GM21717 (cell line): ENCODE measurements around the gene ATP5ME.

ENCODE experiments used
- ATAC-seq: cut with Tn5 transposase; IDR thresholded peaks from one replicate; pipeline ENCODE4 v1.9.1; 2021; ENCODE audit warnings: mild to moderate bottlenecking, moderate library complexity; ENCODE audit not compliant: unreplicated experiment

Gene ATP5ME

GRCh38 chr4:623914-624566 is 50.0 kb downstream of the ATP5ME start:
- ATAC-seq: no peak

- no peak for ATAC-seq
Measured at GRCh38 chr4:622996-623913, 50.8 kb downstream of the ATP5ME start.
